Measurements from ENCODE around the gene MTX3.

The MTX3 gene

GRCh38 chr5:79932510-79933504 lies 58.3 kb downstream of the MTX3 start:
- DNase-seq, result no peak

GRCh38 chr5:79931866-79932265 lies 59.2 kb downstream of the MTX3 start:
- DNase-seq, result no peak

GRCh38 chr5:79931409-79931808 lies 59.7 kb downstream of the MTX3 start:
- no peak for DNase-seq

- no peak for DNase-seq
Measured at GRCh38 chr5:79929095-79929494, 62.0 kb downstream of the MTX3 start.
